ENCODE measurements around the gene ASPHD2. TPM values are rescaled to one million over a fixed set of nuclear protein-coding genes. Genes with fewer than 3 reads are reported as not detected.
A peak's percentile ranks its signal among the peaks of the same experiment; 100 is the strongest.

Gene ASPHD2
- total RNA-seq, 1 experiment from 2014 or later, result 7.1 TPM

GRCh38 chr22:26435327-26436093 lies 6.5 kb downstream of the ASPHD2 start:
- Mint-ChIP-seq H3K27me3 (ENCODE audit: low read depth) (peaks cover 5% of the 10 kb centered on the region), H3K4me1 (peaks cover 9 to 15% of the 10 kb centered on the region in 2 experiments), H3K4me3 (no peak overlapping the region), H3K27ac (peak overlapping the region in 1 of 3 experiments; percentile 92; a peak in 1 of 7 replicates), H3K36me3 (ENCODE audit: insufficient read depth in 1 of 3, low read depth in 3 of 3) (peaks cover 3 to 19% (median 13%) of the 10 kb centered on the region in 3 experiments), H3K9me3 (no peaks in the 10 kb centered on the region)
- TF ChIP-seq, protein P1, sequence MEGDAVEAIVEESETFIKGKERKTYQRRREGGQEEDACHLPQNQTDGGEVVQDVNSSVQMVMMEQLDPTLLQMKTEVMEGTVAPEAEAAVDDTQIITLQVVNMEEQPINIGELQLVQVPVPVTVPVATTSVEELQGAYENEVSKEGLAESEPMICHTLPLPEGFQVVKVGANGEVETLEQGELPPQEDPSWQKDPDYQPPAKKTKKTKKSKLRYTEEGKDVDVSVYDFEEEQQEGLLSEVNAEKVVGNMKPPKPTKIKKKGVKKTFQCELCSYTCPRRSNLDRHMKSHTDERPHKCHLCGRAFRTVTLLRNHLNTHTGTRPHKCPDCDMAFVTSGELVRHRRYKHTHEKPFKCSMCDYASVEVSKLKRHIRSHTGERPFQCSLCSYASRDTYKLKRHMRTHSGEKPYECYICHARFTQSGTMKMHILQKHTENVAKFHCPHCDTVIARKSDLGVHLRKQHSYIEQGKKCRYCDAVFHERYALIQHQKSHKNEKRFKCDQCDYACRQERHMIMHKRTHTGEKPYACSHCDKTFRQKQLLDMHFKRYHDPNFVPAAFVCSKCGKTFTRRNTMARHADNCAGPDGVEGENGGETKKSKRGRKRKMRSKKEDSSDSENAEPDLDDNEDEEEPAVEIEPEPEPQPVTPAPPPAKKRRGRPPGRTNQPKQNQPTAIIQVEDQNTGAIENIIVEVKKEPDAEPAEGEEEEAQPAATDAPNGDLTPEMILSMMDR (conservative IDR thresholded peaks at IDR 0.05), result no peak
- H3K79me2 ChIP-seq (ENCODE audit: insufficient read depth, low read length), result no peaks in the 10 kb centered on the region; the same call in 1 of the 2 replicates
- H2BK15ac ChIP-seq (ENCODE audit: low read depth, low read length), result no peak overlapping the region
- H3K18ac ChIP-seq (ENCODE audit: insufficient read length, low read depth, low read length), result no peak overlapping the region
- H4K20me1 ChIP-seq (ENCODE audit: control insufficient read depth, insufficient read depth, insufficient read length), result no peaks in the 10 kb centered on the region
- H4K91ac ChIP-seq (ENCODE audit: insufficient read length, low read depth, low read length), result no peak overlapping the region
- no peak overlapping the region for H3K56ac ChIP-seq (ENCODE audit: insufficient read length, low read depth, low read length)
- H3K4ac ChIP-seq (ENCODE audit: low read depth, low read length), result no peak overlapping the region
- no peaks in the 10 kb centered on the region for H3K9me3 ChIP-seq (ENCODE audit: control insufficient read depth, low read depth, low read length)
- H3K4me1 ChIP-seq (ENCODE audit: insufficient read depth, low read length), result no peaks in the 10 kb centered on the region
- H2BK12ac ChIP-seq (ENCODE audit: insufficient read length, low read depth, low read length), result no peak overlapping the region
- no peak overlapping the region for H3K9ac ChIP-seq (ENCODE audit: extremely low read depth, insufficient read length, low read length)
- no peak overlapping the region for H2AK5ac ChIP-seq (ENCODE audit: insufficient read length, low read length)
- no peak for DNase-seq
- no peak overlapping the region for H3K23ac ChIP-seq (ENCODE audit: insufficient read length, low read depth, low read length)
- no peak overlapping the region for H2AFZ ChIP-seq (ENCODE audit: low read length)
- no peak overlapping the region for H2BK120ac ChIP-seq (ENCODE audit: low read depth, low read length, poor library complexity, severe bottlenecking)
- H4K8ac ChIP-seq (replicated peaks; ENCODE audit: insufficient read length, low read depth, low read length), result no peak overlapping the region
- H2BK5ac ChIP-seq (ENCODE audit: insufficient read length, low read length), result no peak overlapping the region
- H3T11ph ChIP-seq (ENCODE audit: low read length), result no peak overlapping the region
- H3K23me2 ChIP-seq (ENCODE audit: insufficient read length, low read depth, low read length, poor library complexity, severe bottlenecking), result no peaks in the 10 kb centered on the region
- H4K5ac ChIP-seq (ENCODE audit: insufficient read length, low read depth, low read length), result no peak overlapping the region
- no CpG with 5 or more reads among the region's 11 CpGs for WGBS (ENCODE audit: extremely low coverage, insufficient read length, low lambda C conversion rate)
- H3K4me2 ChIP-seq (ENCODE audit: insufficient read depth, insufficient read length, low read length), result no peak overlapping the region
- H3K14ac ChIP-seq (ENCODE audit: insufficient read depth, low read length), result no peak overlapping the region
- no peaks in the 10 kb centered on the region for H3K27me3 ChIP-seq (ENCODE audit: insufficient read depth, low read length)
- no peaks in the 10 kb centered on the region for H3K79me1 ChIP-seq (ENCODE audit: insufficient read depth, low read depth, low read length, poor library complexity, severe bottlenecking)
- H2BK20ac ChIP-seq (ENCODE audit: low read depth, low read length, poor library complexity, severe bottlenecking), result no peak overlapping the region
- no peak overlapping the region for H3K27ac ChIP-seq (ENCODE audit: insufficient read length, low read depth, low read length)
